ENCODE data around the gene XRN1. TPM values are rescaled to one million over a fixed set of nuclear protein-coding genes. Genes with fewer than 3 reads are reported as not detected.
A peak's percentile ranks its signal among the peaks of the same experiment; 100 is the strongest.

The XRN1 gene
- total RNA-seq, 1 experiment from 2014 or later: 11.2 TPM

DNA sequence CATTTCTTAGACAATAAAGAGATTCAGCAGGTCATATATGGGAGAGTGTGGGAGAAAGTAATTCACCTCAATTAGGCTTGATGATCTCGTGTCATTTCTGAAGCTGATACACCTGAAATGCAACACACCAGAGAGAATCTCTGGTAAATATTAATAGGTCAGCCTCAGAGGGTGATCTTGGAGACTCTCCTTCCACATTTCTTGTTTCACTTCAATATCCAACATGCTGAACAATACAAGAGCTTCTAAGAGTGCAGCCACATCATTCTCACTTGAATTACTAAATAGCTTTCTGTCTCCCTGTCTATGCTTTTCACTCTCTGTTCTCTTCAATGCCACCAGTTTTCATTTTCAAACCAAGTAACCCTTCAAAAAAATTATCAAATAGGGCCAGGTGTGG is 151.3 kb downstream of the XRN1 start:
- no peaks in the 10 kb centered on the region for H3K27me3 ChIP-seq
- 0 out of 2 replicates have a peak, but pooled peaks cover 2% of the 10 kb centered on the region for H3K9me3 ChIP-seq
- H3K36me3 ChIP-seq: no peaks in the 10 kb centered on the region
- DNase-seq: no peak
- no peak overlapping the region for H3K4me3 ChIP-seq

DNA sequence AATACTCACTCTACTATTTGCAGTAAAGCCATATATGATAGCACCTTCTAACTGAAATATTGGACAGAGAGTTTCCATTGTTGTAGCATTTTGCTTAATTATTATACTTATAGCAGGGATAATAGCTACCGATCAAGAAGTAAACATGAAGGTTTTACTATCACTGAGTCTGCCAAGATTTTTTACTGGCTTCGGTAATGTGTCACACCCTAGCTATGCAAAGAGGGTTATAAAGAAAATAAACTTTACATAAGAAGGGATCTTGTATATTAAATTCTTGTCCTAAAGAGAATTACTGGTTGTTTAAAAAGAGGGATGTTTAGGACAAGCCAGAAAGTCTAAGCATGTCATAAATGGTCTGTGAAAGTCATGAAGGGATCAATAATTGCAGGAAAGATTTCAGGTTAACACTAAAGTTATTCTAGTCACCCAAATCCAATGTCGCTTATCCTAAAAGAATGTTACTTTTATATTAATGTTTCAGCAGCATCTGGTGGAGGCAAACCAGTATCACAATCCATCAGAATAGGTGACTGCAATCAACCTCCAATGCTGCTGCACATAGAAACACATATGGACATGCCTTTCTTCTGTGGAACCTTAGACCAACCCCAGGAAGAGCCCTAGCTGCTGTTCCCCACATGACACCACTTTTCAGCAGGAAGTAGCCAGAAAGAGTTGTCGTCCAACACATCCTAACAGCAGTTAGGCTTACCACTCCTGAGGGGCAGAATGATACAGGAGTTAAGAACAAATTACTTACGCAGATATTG is 159.8 kb downstream of the XRN1 start:
- DNase-seq: no peak
- Histone ChIP-seq H3K9me3 (peaks cover 43% of the 10 kb centered on the region), H3K27me3 (no peaks in the 10 kb centered on the region), H3K36me3 (no peaks in the 10 kb centered on the region), H3K4me3 (no peak overlapping the region)

DNA sequence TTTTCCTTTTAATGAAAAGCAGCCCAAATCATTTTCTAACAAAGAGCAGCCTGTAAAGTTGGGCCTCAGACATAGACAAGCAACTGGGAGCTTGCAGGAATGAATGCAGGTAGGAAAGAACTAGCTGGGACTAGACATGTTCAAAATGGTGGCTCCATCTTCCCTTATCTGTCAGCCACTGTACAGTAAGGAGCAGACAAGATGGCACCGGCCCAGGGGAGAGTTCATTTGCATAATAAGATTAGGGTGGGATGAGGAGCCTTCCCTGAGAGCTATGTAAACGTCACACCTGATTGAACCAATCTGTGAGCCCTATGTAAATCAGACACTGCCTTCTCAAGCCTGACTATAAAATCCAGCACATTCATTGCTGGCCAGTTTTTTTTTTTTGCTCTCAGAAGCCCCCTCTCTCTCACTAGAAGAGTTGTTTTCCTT is 162.7 kb downstream of the XRN1 start:
- Histone ChIP-seq H3K27me3 (no peaks in the 10 kb centered on the region), H3K36me3 (no peaks in the 10 kb centered on the region), H3K4me3 (no peak overlapping the region), H3K9me3 (peaks cover 34% of the 10 kb centered on the region)
- DNase-seq: no peak

DNA sequence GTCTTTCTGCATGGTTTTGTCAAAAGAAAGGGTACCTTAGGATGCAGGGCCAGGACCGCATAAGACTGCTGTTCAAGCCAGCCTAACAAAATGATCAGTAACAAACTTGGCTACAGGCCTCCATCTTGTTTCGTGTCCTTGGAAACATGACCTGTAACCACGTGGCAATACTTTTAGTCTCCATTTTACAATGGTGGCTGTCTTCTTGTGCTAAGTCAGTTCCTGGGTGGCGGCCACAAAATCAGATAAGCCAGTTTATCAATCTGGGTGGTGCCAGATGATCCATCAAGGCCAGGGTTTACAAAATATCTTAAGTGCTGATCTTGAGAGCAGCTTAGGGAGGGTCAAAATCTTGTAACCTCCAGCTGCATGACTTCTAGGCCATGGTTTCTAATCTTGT is 165.3 kb downstream of the XRN1 start:
- Histone ChIP-seq H3K9me3 (peaks cover 11% of the 10 kb centered on the region), H3K4me3 (no peak overlapping the region), H3K27me3 (no peaks in the 10 kb centered on the region), H3K36me3 (no peaks in the 10 kb centered on the region)
- no peak for DNase-seq

GRCh38 chr3:142281474-142281873 is 166.4 kb downstream of the XRN1 start:
- no peaks in the 10 kb centered on the region for H3K36me3 ChIP-seq
- no peak overlapping the region for H3K4me3 ChIP-seq
- H3K9me3 ChIP-seq: peaks cover 2% of the 10 kb centered on the region; the same call in 1 of the 2 replicates

GRCh38 chr3:142279965-142280590 is 167.8 kb downstream of the XRN1 start:
- Histone ChIP-seq H3K27me3 (no peaks in the 10 kb centered on the region), H3K36me3 (no peaks in the 10 kb centered on the region), H3K4me3 (no peak overlapping the region), H3K9me3 (no peaks in the 10 kb centered on the region)
- DNase-seq: peak; percentile 44

More at GRCh38 chr3:142281474-142281873, 166.4 kb downstream of the XRN1 start:
- no peak for DNase-seq
- no peaks in the 10 kb centered on the region for H3K27me3 ChIP-seq

DNA sequence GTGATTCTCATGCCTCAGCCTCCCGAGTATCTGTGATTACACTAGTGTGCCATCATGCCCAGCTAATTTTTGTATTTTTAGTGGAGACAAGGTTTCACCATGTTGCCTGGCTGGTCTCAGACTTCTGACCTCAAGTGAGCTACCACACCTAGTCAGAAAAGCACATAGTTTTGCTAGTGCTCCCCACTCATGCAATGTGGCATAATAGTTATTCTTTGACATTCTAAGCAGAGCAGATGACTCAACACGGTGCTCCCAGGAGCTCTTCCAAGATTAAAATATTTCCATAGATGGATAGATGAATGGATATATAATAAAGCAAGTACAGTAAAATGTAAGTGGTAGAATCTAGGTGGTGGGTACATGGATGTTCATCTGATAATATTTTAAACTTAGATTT is 169.4 kb downstream of the XRN1 start:
- Histone ChIP-seq H3K4me3 (no peak overlapping the region), H3K9me3 (peaks cover 2% of the 10 kb centered on the region; the same call in 1 of the 2 replicates), H3K36me3 (no peaks in the 10 kb centered on the region), H3K27me3 (no peaks in the 10 kb centered on the region)
- DNase-seq: no peak

- H3K9me3 ChIP-seq: peaks cover 2% of the 10 kb centered on the region; the same call in 1 of the 2 replicates
- no peak for DNase-seq
- no peaks in the 10 kb centered on the region for H3K36me3 ChIP-seq
- no peaks in the 10 kb centered on the region for H3K27me3 ChIP-seq
- H3K4me3 ChIP-seq: no peak overlapping the region
These were observed 171.1 kb downstream of the XRN1 start for GRCh38 chr3:142276781-142277180.

GRCh38 chr3:142275856-142276255 is 172.0 kb downstream of the XRN1 start:
- no peaks in the 10 kb centered on the region for H3K36me3 ChIP-seq
- no peaks in the 10 kb centered on the region for H3K27me3 ChIP-seq
- H3K4me3 ChIP-seq: no peak overlapping the region
- H3K9me3 ChIP-seq: peaks cover 2% of the 10 kb centered on the region; the same call in 1 of the 2 replicates
- DNase-seq: no peak

DNA sequence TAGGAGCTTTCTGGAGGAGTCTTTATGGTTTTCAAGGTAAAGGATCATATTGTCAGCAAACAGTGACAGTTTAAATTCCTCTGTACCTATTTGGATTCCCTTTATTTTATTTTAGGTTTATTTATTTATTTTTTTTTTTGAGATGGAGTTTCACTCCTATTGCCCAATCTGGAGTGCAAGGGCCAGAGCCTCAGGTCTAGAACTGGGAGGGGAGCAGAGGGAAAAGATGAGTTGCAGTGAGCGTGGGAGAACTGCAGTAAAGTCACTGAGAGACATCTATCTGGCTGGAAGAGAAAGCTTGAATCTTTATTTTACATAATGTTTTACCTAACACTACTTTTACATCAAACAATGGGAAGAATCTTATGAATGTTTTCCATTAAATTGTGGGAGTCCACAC is 172.9 kb downstream of the XRN1 start:
- H3K9me3 ChIP-seq: peaks cover 2% of the 10 kb centered on the region; the same call in 1 of the 2 replicates
- no peaks in the 10 kb centered on the region for H3K36me3 ChIP-seq
- H3K4me3 ChIP-seq: no peak overlapping the region
- DNase-seq: no peak
- no peaks in the 10 kb centered on the region for H3K27me3 ChIP-seq

- no peaks in the 10 kb centered on the region for H3K27me3 ChIP-seq
- H3K36me3 ChIP-seq: no peaks in the 10 kb centered on the region
- H3K4me3 ChIP-seq: no peak overlapping the region
- no peak for DNase-seq
- H3K9me3 ChIP-seq: peaks cover 2% of the 10 kb centered on the region; the same call in 1 of the 2 replicates
These were observed 174.3 kb downstream of the XRN1 start for GRCh38 chr3:142273501-142273900.

DNA sequence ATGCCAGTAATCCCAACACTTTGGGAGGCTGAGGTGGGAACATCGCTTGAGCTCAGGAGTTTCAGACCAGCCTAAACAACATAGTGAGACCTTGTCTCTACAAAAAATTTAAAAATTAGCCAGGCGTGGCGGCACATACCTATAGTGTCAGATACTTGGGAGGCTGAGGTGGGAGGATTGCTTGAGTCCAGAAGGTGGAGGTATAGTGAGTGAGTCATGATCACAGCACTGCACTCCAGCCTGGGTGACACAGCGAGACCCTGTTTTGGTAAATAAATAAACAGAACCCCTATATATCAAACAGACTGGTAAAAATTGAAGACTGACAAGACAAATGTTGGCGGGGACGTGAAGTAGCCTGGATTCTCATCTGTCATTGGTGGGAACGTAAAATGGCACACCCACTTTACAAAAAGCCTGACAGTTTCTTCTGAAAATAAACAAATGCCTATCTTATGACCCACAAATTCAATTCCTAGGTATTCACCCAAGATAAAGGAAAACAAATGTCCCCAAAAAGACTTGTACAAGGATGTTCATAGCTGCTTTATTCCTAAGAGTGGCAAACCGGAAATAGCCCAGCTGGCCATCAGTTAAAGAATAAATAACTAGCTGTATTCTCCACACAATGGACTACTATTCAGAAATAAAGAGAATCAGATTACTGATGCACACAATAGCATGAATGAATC is 175.5 kb downstream of the XRN1 start:
- H3K9me3 ChIP-seq: peaks cover 2% of the 10 kb centered on the region; the same call in 1 of the 2 replicates
- no peak for DNase-seq
- no peaks in the 10 kb centered on the region for H3K36me3 ChIP-seq
- no peaks in the 10 kb centered on the region for H3K27me3 ChIP-seq
- no peak overlapping the region for H3K4me3 ChIP-seq

DNA sequence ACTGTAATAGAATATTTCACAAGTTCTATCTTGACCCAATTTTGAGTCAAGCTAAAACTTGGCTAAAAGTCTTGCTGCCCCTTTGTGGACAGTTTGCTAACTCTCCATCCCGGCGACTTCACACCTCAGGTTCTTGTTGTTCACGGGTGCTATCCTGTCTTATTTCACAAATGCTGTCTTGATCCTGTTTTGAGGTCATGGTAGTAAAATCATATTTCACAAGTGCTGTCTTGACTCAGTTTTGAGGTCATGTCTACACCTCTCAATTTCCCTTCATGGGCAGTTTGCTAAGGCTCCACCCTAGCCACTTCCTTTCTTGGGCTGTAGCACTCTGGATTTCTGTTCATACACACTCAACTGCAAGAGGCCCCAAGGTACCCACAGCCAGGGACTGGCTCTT is 177.4 kb downstream of the XRN1 start:
- DNase-seq: no peak

DNA sequence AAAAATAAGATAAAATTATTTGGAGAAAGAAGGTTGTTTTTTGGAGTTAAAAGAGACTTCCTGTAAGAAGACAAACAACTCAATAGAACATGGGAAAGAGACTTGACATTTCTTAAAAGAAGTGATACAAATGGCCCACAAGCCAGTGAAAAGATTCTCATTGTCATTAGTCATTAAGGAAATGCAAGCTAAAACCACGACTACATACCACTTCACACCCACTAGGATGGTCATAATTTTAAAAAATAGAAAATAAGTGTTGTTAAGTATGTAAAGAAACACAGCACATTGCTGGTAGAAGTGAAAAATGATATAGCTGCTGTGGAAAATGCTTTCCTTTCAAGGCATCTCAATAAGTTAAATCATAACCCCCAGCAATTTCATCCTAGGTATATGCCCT is 178.1 kb downstream of the XRN1 start:
- peaks cover 2% of the 10 kb centered on the region for H3K9me3 ChIP-seq
- no peak for DNase-seq
- H3K4me3 ChIP-seq: no peak overlapping the region

More for the DNA sequence above, 177.4 kb downstream of the XRN1 start:
- Histone ChIP-seq H3K27me3 (no peaks in the 10 kb centered on the region), H3K4me3 (no peak overlapping the region), H3K9me3 (peaks cover 2% of the 10 kb centered on the region; the same call in 1 of the 2 replicates), H3K36me3 (no peaks in the 10 kb centered on the region)

GRCh38 chr3:142268426-142268825 is 179.4 kb downstream of the XRN1 start:
- no peaks in the 10 kb centered on the region; the same call in 1 of the 2 replicates for H3K9me3 ChIP-seq
- no peaks in the 10 kb centered on the region for H3K27me3 ChIP-seq

More for the DNA sequence above, 178.1 kb downstream of the XRN1 start:
- no peaks in the 10 kb centered on the region for H3K27me3 ChIP-seq
- no peaks in the 10 kb centered on the region for H3K36me3 ChIP-seq

GRCh38 chr3:142267269-142267668 is 180.6 kb downstream of the XRN1 start:
- Histone ChIP-seq H3K9me3 (no peaks in the 10 kb centered on the region; the same call in 1 of the 2 replicates), H3K27me3 (no peaks in the 10 kb centered on the region), H3K36me3 (no peaks in the 10 kb centered on the region), H3K4me3 (no peak overlapping the region)
- DNase-seq: no peak

More at GRCh38 chr3:142268426-142268825, 179.4 kb downstream of the XRN1 start:
- no peak for DNase-seq
- no peaks in the 10 kb centered on the region for H3K36me3 ChIP-seq
- no peak overlapping the region for H3K4me3 ChIP-seq

- H3K27me3 ChIP-seq: no peaks in the 10 kb centered on the region
These were observed 184.7 kb downstream of the XRN1 start for GRCh38 chr3:142263112-142263511.

More at GRCh38 chr3:142263112-142263511, 184.7 kb downstream of the XRN1 start:
- no peaks in the 10 kb centered on the region; the same call in 1 of the 2 replicates for H3K9me3 ChIP-seq
- no peaks in the 10 kb centered on the region for H3K36me3 ChIP-seq
- H3K4me3 ChIP-seq: no peak overlapping the region
- no peak for DNase-seq

Measured in MG63 (cell line).